Panc1 (cell line): ENCODE data around the gene ZNHIT3. TPM values are rescaled to one million over a fixed set of nuclear protein-coding genes. Genes with fewer than 3 reads are reported as not detected.

Experiments used
- ATAC-seq: fragments of 200-7000 bp; cut with Tn5 transposase; 2 replicates; pipeline ENCODE4 v1.9.1; 2020; ENCODE audit warnings: mild to moderate bottlenecking, moderate library complexity
- BruUV-seq: library from RNA; stranded (reverse); fragments of 400-500 nt; replicated peaks from 2 replicates; lab custom pipeline; 2021; lab: Mats Ljungman, UMichigan
- CTCF ChIA-PET: fragments of 300-600 bp; sonication (Branson Sonifier 250); formaldehyde crosslinking; loops from one replicate; lab custom pipeline; 2022; ENCODE audit warnings: antibody characterized with exemption; lab: Charles Lee
- POLR2A ChIA-PET: fragments of 300-600 bp; sonication (Branson Sonifier 250); formaldehyde crosslinking; loops from one replicate; lab custom pipeline; 2022; ENCODE audit warnings: antibody characterized with exemption; lab: Charles Lee
- DNase-seq: peaks from one replicate; pipeline ENCODE4 v3.0.0-alpha.2; 2010; ENCODE audit warnings: low read depth, low spot score
- H3K27ac ChIP-seq: 2 replicates; pipeline ENCODE4 v1.5.1; 2011; ENCODE audit warnings: mild to moderate bottlenecking, low read length, inconsistent platforms
- H3K27me3 ChIP-seq: fragments of 200-500 bp; sonication (Bioruptor generic); 2 replicates; pipeline ENCODE4 v1.6.0; 2014; ENCODE audit warnings: low read length, inconsistent platforms; ENCODE audit not compliant: control insufficient read depth, insufficient read depth
- H3K36me3 ChIP-seq: fragments of 200-500 bp; sonication (Bioruptor generic); 2 replicates; pipeline ENCODE4 v1.5.1; 2014; ENCODE audit warnings: inconsistent platforms, mild to moderate bottlenecking, low read length, moderate library complexity; ENCODE audit not compliant: control insufficient read depth, insufficient read depth
- H3K4me1 ChIP-seq: 2 replicates; pipeline ENCODE4 v1.5.1; 2011; ENCODE audit warnings: inconsistent platforms, mild to moderate bottlenecking, low read length, moderate library complexity; ENCODE audit not compliant: control insufficient read depth, insufficient read depth
- H3K4me3 ChIP-seq, 2 experiments: 2 replicates each; pipeline ENCODE4 v1.5.1; 2011 to 2012; ENCODE audit warnings: low read depth in 2 of 2, low read length in 2 of 2, mild to moderate bottlenecking in 2 of 2, inconsistent platforms in 1 of 2, moderate library complexity in 1 of 2
- H3K9me3 ChIP-seq: fragments of 200-500 bp; sonication (Bioruptor generic); 2 replicates; pipeline ENCODE4 v1.5.1; 2014; ENCODE audit warnings: low read depth, mild to moderate bottlenecking, inconsistent platforms, low read length, moderate library complexity; ENCODE audit not compliant: control insufficient read depth, insufficient read depth
- CTCF ChIP-seq: fragments of 450-650 bp; IDR thresholded peaks from 2 replicates; pipeline ENCODE4 v1.5.1; 2017; ENCODE audit warnings: mild to moderate bottlenecking
- POLR2AphosphoS5 ChIP-seq: IDR thresholded peaks from 2 replicates; pipeline ENCODE4 v1.6.1; 2012; ENCODE audit warnings: mild to moderate bottlenecking, low read depth, low read length, moderate library complexity
- REST ChIP-seq, 2 experiments: IDR thresholded peaks; 2 replicates each; pipeline ENCODE4 v1.6.1; 2011 to 2012; ENCODE audit warnings: low read depth in 2 of 2, control low read depth in 1 of 2, low read length in 1 of 2, mild to moderate bottlenecking in 1 of 2, moderate library complexity in 1 of 2; ENCODE audit not compliant: insufficient read depth in 1 of 2
- SIN3A ChIP-seq: IDR thresholded peaks from 2 replicates; pipeline ENCODE4 v1.6.1; 2012; ENCODE audit warnings: low read depth, mild to moderate bottlenecking, low read length, moderate library complexity, borderline replicate concordance; ENCODE audit not compliant: insufficient read depth
- TCF7L2 ChIP-seq: IDR thresholded peaks from 2 replicates; pipeline ENCODE4 v1.6.1; 2011; ENCODE audit warnings: mild to moderate bottlenecking, low read depth, low read length, inconsistent platforms
- in situ Hi-C: cut with HindIII; loops from 2 replicates; pipeline ENCODE4 v1.10.0; 2016; ENCODE audit warnings: low sequenced_read_pairs, low pct_unique_long_range_greater_than_20kb
- intact Hi-C: fragments of 100-400 bp; cut with micrococcal nuclease; formaldehyde crosslinking; loops from one replicate; pipeline ENCODE4 v1.10.0; 2022; ENCODE audit not compliant: unreplicated experiment
- total RNA-seq: library from RNA; stranded (reverse); gene quantifications from one replicate; pipeline ENCODE4 v1.2.1, GENCODE V29; 2021; ENCODE audit not compliant: unreplicated experiment

Gene ZNHIT3
- total RNA-seq, 1 experiment from 2014 or later = 16.8 TPM

- intact Hi-C loops = no loop called here
- no peak for TF ChIP-seq CTCF
- no peak for TF ChIP-seq POLR2AphosphoS5
- no peak for TF ChIP-seq SIN3A
- TF ChIP-seq REST (IDR thresholded peaks at IDR 0.05; ENCODE audit: insufficient read depth in 1 of 2, low read depth in 2 of 2, low read length in 1 of 2) = no peak
- TF ChIP-seq TCF7L2 = no peak
- DNase-seq (no peak), ATAC-seq (no peak)
- Histone ChIP-seq H3K36me3 (0 out of 2 replicates have a peak, but pooled peaks cover under 1% of the 10 kb centered on the region), H3K4me1 (no peaks in the 10 kb centered on the region), H3K27me3 (no peaks in the 10 kb centered on the region), H3K4me3 (no peak overlapping the region), H3K9me3 (no peaks in the 10 kb centered on the region), H3K27ac (no peak overlapping the region)
- no TSS peak for BruUV-seq
- POLR2A ChIA-PET = no interaction called here
- CTCF ChIA-PET = no interaction called here
- in situ Hi-C loops = no loop called here
These were observed 17.7 kb downstream of the ZNHIT3 start for GRCh38 chr17:36504156-36504545.

- TF ChIP-seq SIN3A (no peak), TCF7L2 (no peak), POLR2AphosphoS5 (no peak), CTCF (no peak), REST (IDR thresholded peaks at IDR 0.05; ENCODE audit: insufficient read depth in 1 of 2, low read depth in 2 of 2, low read length in 1 of 2) (no peak)
- in situ Hi-C loops = no loop called here
- CTCF ChIA-PET = no interaction called here
These were observed 18.7 kb downstream of the ZNHIT3 start for GRCh38 chr17:36505171-36505570.

More at GRCh38 chr17:36505171-36505570, 18.7 kb downstream of the ZNHIT3 start:
- no peak overlapping the region for H3K4me3 ChIP-seq
- POLR2A ChIA-PET = no interaction called here
- H3K9me3 ChIP-seq = no peaks in the 10 kb centered on the region
- no peaks in the 10 kb centered on the region for H3K27me3 ChIP-seq
- no peak overlapping the region for H3K27ac ChIP-seq
- BruUV-seq = no TSS peak
- no peak for DNase-seq
- H3K36me3 ChIP-seq = no peaks in the 10 kb centered on the region
- ATAC-seq = no peak
- no peaks in the 10 kb centered on the region for H3K4me1 ChIP-seq
- intact Hi-C loops = no loop called here
